GM21737 (cell line): ENCODE results near the gene NECTIN1.

ENCODE experiments used
- ATAC-seq: cut with Tn5 transposase; IDR thresholded peaks from one replicate; pipeline ENCODE4 v1.9.1; 2021; ENCODE audit warnings: mild to moderate bottlenecking, moderate library complexity; ENCODE audit not compliant: unreplicated experiment

NECTIN1 gene

DNA sequence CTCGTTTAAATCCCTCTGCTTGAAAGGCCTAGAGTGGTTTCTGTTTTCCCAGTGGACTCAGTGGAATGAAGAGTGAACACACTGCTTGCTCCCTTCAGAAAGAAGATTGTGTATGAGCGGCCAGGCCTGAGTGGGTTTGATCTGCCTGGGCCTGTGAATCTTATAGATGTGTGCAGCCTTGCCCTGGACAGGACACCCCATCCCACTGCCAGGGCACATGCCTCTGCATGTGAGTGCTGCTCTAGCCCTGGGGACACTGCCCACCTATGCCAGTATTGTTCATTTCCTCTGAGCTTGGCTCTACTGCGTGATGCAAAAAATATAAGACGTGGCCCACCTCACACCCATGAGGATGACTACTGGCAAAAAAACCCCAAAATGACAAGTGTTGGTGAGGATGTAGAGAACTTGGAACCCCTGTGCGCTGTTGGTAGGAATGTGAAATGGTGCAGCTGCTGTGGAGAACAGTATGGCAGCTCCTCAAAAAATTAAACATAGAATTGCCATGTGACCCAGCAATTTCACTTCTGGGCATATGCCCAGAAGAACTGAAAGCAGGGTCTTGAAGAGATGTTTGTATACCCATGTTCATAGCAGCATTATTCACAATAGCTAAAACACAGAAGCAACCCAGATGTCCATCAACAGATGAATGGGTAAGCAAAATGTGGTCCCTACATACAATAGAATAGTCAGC is 27.3 kb upstream of the NECTIN1 start:
- no peak for ATAC-seq

DNA sequence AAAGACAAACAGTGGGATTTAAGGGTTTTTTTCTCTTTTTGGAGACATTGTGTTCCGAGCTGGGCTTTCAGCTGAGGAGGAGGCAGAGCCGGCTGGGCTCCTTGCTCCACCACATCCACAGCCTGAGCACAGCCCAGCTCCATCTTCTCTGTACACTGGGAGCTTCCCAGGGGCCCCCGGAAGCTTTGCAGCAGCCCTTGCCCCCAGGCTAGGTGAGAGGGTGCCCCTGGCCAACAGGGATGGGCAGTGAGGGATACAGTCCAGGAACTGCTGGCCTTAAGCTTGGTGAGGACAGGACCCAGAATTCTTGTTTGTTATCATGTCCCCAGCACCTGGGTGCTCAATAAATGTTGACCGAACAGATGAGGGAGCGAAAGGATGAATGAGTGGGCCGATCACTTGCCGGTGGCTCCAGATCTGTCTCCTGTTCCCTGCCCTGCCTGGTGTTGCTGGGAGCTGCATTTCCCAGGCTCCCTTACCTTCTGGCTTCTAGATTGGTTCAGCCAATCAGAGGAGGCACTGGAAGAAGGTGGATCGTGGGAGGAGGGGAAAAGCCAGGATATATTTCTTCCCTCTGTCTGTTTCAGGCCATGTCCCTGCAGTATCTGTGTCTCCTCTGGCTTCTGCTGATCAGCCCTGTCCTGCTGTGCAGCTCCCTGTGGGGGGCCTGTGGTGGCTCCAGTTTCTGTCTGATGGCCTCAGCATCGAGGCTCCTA is 26.5 kb upstream of the NECTIN1 start:
- ATAC-seq, result no peak

- ATAC-seq, result no peak
Measured at GRCh38 chr11:119754656-119755355, 25.8 kb upstream of the NECTIN1 start.

DNA sequence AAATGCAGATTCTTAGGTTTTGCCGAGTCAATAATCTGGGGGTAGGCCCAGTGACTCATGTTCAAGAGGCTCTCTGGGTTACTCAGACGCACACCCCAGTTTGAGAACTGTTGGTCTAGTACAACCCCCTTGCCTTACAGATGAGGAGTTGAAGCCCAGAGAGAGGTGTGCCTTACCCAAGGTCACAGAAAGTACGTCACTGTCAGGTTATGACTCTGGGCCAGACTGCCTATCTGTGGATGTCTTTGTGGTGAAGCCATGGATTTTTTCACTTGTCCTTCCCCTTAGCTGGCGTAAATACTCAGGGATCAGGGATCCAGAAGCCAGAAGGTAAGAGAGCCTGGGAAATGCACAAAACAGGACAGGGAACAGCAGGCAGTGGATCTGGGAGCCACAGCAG is 25.2 kb upstream of the NECTIN1 start:
- no peak for ATAC-seq

DNA sequence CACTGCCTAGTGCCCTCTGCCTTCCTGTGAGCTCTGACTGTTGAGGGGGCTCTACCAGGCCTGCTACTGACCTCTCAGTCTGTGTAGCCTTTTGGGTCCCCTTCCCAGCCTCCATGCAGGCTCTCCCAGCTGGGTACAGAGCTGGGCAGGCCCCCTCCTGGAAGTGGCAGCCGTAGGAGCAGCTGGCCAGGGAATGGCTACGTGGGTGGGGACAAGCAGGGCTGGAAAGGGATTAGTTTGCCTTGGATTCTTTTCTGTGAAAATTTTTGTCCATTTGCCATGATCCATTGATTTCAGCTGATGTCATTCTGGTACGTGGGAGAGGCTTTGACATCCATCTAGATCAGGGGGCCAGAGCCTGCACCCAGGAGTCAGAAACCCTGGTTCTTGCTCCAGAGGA is 23.9 kb upstream of the NECTIN1 start:
- no peak for ATAC-seq

DNA sequence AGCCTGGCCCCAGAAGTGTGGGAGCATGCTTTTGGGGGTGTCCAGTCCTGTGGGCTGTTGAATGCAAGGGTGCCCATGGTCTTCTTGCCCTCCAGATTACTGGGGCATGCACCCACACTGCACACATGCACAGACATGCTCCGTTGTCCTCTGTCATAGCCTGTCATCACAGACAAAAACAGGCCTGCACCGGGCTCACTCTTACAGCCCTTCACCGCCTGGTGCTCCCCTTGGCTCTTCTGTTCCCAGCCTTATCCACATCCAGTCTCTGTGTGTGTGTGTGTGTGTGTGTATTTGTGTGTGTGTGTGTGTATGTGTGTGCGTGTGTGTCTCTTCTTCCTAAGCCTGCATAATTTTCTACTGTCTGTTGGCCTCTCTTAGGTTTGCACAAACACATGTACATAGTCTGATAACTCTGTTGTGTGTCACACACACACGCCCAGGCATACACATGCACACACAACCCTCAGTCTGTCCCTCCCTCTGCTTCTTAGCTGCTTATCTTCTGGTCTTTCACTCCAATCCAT is 23.4 kb upstream of the NECTIN1 start:
- no peak for ATAC-seq

GRCh38 chr11:119750056-119750455 is 21.1 kb upstream of the NECTIN1 start:
- no peak for ATAC-seq

DNA sequence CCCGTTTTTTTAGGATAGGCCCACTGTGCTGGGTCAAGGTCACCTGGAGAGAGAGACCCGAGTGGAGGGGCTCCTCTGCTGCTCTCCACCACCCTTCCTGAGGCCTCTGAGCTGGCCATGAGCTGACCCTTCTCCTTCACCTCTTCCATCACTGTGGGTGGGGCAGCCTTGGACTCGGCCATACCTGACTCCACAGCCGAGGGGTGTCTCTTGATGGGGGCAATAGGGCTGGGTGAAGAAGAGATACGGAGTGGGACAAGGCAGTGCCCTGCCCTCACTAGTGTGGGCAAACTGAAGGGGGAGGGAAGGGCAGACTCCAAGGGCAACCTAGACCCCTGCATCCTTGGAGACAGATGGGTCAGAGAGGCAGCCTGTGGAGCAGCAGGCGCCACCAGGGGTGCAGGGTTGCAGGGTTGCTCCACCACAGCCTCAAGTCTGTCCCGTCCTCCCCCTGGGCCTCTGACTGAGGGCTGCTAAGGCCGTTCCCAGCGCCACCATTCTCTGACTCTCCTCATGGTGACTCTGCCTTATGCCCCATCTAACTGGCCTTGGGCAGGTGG is 20.1 kb upstream of the NECTIN1 start:
- ATAC-seq, result no peak

GRCh38 chr11:119747868-119748660 is 19.1 kb upstream of the NECTIN1 start:
- no peak for ATAC-seq

GRCh38 chr11:119745776-119746535 is 17.0 kb upstream of the NECTIN1 start:
- ATAC-seq, result no peak

DNA sequence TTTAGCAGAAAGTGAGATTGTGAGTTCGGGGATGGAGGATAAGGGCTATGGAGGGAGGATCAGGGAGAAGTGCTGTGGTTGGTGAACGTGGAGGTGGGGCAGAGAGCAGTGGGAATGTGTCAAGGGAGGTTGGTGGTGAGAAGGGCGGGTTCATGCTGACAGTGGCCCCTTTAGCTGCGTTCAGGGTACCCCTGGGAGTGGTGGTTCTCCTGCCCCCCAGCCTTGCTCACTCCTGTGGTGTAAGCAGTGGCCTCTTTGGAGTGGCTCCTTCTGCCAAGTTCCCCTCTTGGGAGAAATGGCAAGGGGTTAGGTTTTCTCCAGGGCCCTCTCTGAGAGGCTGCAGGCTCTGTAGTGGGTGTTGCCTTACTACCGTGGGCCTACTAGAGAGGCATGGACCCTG is 16.1 kb upstream of the NECTIN1 start:
- no peak for ATAC-seq

GRCh38 chr11:119744577-119744976 is 15.6 kb upstream of the NECTIN1 start:
- no peak for ATAC-seq

DNA sequence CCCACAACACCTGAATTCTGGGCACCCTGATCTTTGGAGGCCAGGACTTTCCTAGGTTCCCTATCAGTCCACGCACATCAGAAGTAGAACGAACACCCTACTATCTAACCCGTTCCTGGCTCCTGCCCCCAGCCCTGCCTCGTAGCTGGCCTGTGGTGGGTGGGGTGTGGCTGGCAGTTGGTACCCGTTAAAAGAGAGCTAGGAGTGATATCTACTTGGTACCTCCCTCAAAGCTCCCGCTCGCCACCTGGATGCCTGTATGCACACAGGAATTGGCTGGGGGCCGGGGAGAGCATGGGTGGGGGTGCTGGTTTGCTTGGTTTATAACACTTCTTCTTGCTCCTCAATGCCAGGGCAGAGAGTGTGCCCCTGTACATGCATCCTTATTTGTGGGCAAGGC is 14.0 kb upstream of the NECTIN1 start:
- no peak for ATAC-seq

- ATAC-seq, result no peak
Measured at GRCh38 chr11:119742263-119742861, 13.4 kb upstream of the NECTIN1 start.

GRCh38 chr11:119741369-119742262 is 12.6 kb upstream of the NECTIN1 start:
- no peak for ATAC-seq

DNA sequence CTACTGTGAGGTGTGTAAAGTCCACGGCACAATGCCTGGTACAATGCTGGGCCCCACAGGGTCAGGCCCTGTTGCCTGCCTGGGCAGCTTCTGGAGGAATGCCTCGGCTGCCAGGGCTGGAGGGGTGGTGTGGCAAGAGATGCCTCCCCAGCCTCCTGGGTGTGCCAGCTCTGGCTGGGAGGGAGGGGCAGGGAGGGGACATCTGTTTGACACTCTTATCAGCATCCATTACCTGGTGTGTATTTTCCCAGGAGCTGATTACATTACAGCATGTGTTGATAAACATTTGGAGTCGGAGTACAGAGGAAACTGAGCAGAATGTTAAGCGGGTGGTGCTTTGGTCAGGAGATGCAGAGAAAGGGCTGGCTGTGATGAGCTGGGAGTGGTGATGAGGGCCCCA is 11.0 kb upstream of the NECTIN1 start:
- no peak for ATAC-seq

DNA sequence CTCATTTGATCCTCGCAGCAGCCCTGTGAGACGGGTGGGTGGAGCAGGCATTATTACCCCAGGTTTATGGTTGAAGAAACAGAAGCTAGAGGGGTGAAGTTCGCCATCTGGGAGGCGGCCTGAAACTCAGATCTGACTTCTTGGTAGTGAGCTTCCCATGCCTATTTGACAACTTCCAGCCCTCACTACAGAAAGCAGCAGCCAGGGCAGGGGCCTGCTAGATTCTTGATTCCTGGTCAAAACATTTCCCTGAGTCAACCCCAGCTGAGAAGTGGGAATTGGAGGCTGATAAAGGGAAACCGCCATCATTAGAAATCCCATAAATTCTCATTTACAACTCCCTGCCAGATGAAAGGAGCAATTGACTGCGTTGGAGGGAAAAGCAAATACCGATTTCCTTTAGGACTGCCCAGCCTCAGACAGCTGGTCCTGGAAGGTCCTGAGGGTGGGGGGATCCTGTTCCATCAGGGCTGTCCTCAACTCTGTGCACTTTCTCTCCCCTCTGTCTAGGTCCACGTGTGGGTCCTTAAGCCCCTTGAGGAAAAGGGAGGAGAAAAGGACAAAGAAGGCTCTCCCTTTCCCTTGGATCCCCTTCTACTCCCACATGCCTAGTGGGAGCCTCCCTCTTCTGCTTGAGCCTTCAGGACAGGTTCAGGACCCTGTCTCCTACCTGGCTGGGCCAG is 10.2 kb upstream of the NECTIN1 start:
- no peak for ATAC-seq

DNA sequence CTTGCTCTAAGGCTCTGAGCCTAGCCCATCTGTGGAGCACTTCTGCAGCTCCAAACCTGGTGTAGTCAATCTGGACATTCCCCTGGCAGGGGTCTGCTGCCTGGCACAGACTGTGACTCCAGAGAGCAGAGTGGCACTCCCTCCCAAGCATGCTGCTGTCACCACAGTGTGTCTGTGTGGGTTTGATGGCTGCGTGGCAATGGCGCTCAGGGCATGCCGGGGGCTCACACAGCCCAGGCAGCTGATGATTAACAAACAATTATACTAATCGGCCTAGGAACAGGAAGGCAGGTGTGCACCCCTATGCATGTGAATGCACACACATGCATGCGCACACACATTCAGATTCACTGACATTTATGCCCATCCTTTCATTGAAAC is 9.0 kb upstream of the NECTIN1 start:
- ATAC-seq, result no peak
